Epithelial cell of prostate (primary cell): ENCODE results near the gene LIME1.

ENCODE experiments used
- DNase-seq: peaks from one replicate; pipeline ENCODE4 v3.0.0-alpha.2; 2011; ENCODE audit warnings: low read depth, low spot score
- H3K27ac ChIP-seq: fragments of 450-650 bp; 2 replicates; pipeline ENCODE4 v1.5.1; 2017; ENCODE audit warnings: mild to moderate bottlenecking

LIME1 gene

GRCh38 chr20:63736893-63737694, 630 bp downstream of the LIME1 start:
- DNase-seq, result no peak
- no peak overlapping the region for H3K27ac ChIP-seq

DNA sequence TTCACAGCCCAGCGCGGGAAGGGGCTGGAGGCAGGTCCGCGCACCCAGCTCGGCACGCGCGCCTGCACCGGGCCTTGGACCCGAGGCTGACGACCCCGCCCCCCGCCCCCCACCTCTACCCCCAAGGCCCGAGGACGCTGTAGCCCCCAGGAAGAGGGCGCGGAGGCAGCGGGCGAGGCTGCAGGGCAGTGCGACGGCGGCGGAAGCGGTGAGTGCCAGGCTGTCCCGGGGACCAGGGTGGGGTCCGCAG, 1.2 kb downstream of the LIME1 start:
- no peak for DNase-seq
- no peak overlapping the region for H3K27ac ChIP-seq

GRCh38 chr20:63737945-63738686, 1.7 kb downstream of the LIME1 start:
- DNase-seq, result no peak
- H3K27ac ChIP-seq, result no peak overlapping the region

DNA sequence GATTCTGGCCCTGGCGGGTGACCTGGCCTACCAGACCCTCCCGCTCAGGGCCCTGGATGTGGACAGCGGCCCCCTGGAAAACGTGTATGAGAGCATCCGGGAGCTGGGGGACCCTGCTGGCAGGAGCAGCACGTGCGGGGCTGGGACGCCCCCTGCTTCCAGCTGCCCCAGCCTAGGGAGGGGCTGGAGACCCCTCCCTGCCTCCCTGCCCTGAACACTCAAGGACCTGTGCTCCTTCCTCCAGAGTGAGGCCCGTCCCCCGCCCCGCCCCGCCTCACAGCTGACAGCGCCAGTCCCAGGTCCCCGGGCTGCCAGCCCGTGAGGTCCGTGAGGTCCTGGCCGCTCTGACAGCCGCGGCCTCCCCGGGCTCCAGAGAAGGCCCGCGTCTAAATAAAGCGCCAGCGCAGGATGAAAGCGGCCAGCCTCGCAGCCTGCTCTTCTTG, 2.2 kb downstream of the LIME1 start:
- DNase-seq, result no peak
- H3K27ac ChIP-seq, result no peak overlapping the region

- H3K27ac ChIP-seq, result peak within 1 kb of the TSS; percentile 91
- no peak for DNase-seq
These were observed 2.9 kb downstream of the LIME1 start, which contains the start of gene SLC2A4RG for GRCh38 chr20:63739130-63740069. Gene SLC2A4RG, plus strand, starts transcription at chr20:63739776. Its CDS starts 137 bp downstream, at chr20:63739913.

DNA sequence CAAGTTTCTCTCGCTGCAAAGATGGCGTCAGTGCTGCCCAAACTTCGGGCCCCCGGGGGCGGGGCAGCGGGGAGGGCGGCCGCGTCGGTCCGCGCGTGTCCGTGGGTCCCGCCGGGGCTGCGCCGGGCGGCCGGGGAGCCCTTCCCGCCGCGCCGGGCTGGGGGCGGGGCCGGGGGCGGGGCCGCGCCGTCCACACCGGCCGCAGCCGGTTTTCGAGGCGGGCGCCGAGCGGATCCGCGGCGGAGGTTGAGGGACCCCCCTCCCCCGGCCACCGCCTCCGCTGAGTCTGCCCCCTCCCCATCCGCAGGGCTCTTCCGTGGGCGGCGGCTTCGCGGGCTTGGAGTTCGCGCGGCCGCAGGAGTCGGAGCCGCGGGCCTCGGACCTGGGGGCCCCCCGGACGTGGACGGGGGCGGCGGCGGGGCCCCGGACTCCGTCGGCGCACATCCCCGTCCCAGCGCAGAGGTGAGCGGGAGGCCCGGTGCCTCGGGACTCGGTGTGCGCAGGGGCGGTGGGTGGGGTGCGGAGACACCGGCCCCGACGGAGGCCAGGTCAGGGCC, 3.7 kb downstream of the LIME1 start:
- H3K27ac ChIP-seq, result peak overlapping the region; percentile 91
- no peak for DNase-seq

DNA sequence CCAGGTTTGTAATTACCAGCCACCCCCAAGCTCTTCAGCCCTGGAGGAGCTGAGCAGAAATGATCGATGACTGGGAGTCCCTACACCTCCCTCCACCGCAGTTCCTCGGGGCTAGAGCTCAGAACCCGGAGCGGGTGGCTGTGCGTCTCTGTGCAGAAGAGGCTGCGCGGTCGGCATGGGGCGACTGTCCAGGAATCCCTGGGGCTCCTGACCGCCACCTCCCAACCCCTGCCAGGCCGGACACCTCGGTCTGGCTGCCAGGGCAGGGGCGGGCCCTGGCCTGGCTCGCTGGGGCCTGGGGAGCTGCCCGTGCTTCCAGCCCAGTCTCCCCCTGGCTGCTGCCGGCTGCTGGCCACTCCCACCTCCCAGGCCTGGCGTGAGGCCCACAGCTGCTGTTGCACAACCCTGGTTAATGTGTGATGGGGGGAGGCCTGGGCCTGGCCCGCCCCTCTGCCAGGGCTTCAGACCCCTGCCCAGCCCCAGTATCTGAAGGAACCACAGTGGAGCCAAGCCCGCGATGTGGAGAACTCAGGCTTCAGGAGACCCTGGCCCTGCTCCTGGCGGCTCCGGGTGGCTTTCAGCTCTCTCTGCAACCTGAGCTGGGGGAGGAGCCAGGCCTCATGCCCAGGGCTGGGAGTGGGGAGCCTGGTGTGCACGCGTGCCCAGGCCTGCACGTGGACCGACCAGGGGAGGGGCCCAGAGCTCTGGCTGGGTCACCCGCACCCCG, 4.3 kb downstream of the LIME1 start:
- H3K27ac ChIP-seq, result peak overlapping the region; percentile 91

GRCh38 chr20:63741354-63741675, 4.9 kb downstream of the LIME1 start:
- DNase-seq, result no peak
- H3K27ac ChIP-seq, result peak overlapping the region; percentile 91

More for the DNA sequence above, 4.3 kb downstream of the LIME1 start:
- DNase-seq, result no peak

- no peak for DNase-seq
- H3K27ac ChIP-seq, result peak overlapping the region; percentile 91
These were observed 5.4 kb downstream of the LIME1 start for GRCh38 chr20:63741676-63742380.

- DNase-seq, result no peak
- H3K27ac ChIP-seq, result no peak overlapping the region
These were observed 6.0 kb downstream of the LIME1 start for GRCh38 chr20:63742381-63743024.

- H3K27ac ChIP-seq, result no peak overlapping the region
- DNase-seq, result no peak
These were observed 6.9 kb downstream of the LIME1 start for GRCh38 chr20:63743210-63743970.

DNA sequence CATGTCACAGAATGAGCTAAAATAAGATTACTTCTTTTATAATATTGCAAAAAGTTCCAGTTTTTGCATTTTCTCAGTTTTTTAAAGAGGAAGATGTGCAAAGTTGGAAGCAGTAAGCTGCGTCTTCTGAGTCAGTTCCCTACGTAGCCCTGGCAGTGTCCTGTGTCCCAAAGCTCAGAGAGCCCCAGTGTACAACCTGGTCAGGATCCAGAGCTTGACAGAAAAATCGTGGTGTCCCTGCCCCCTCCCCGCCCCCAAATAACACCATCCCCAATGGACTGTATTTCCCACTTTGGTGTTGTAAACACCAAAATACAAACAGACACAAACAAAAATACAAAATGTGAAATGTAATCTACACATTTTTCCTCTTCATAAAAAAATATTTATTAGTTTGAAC, 7.7 kb downstream of the LIME1 start:
- no peak overlapping the region for H3K27ac ChIP-seq
- no peak for DNase-seq

GRCh38 chr20:63744574-63745423, 8.3 kb downstream of the LIME1 start:
- H3K27ac ChIP-seq, result no peak overlapping the region
- no peak for DNase-seq

GRCh38 chr20:63745424-63745805, 9.0 kb downstream of the LIME1 start:
- H3K27ac ChIP-seq, result no peak overlapping the region
- no peak for DNase-seq

- H3K27ac ChIP-seq, result no peak overlapping the region
- no peak for DNase-seq
These were observed 9.7 kb downstream of the LIME1 start for GRCh38 chr20:63745961-63746731.

- no peak for DNase-seq
- no peak overlapping the region for H3K27ac ChIP-seq
These were observed 10.4 kb downstream of the LIME1 start for GRCh38 chr20:63746751-63747315.
